ENCODE data around the gene FRY. TPM values are rescaled to one million over a fixed set of nuclear protein-coding genes. Genes with fewer than 3 reads are reported as not detected.

Gene FRY
- total and polyA plus RNA-seq, 10 of the 15 experiments (the other 5 are each of a cell fraction or from before 2014, with no cell fraction given): 0.18 to 1.4 (median 0.30) TPM

DNA sequence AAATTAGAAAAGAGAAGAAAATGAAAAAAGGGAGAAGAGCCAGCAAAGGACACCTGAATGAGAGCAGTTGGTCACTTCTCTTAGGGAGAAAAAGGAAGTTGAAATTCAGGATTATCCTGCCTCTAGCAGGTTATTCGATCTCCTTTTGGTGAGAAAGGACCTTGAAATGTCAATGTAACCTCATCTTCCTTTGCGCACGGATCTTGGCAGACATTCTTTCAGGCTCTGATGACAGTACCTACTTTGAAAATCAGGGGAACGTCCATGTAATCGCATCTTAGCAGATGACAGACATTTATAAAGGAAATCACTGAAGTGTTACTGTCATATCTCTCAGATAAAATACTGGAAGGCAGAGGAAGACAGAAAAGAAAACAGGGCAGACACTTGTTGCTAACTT, 36.7 kb downstream of the FRY start:
- H3K9ac ChIP-seq (ENCODE audit: control insufficient read depth, insufficient read depth, low read length): no peak overlapping the region
- DNase-seq (ENCODE audit: low read depth, low spot score): no peak
- no peaks in the 10 kb centered on the region for H3K9me3 ChIP-seq (replicated peaks; ENCODE audit: control insufficient read depth, insufficient read depth, low read length)
- H3K4me1 ChIP-seq (ENCODE audit: control insufficient read depth, insufficient read depth, low read length): no peaks in the 10 kb centered on the region
- intact Hi-C loops (cut with micrococcal nuclease; ENCODE audit: unreplicated experiment): no loop called here
- ATAC-seq: no peak
- H3K79me2 ChIP-seq (ENCODE audit: control insufficient read depth, insufficient read depth, low read length): no peaks in the 10 kb centered on the region
- no peak overlapping the region for H2AFZ ChIP-seq (ENCODE audit: control insufficient read depth, low read depth, low read length)
- in situ Hi-C loops (cut with MboI): no loop called here
- ChIA-PET RAD21 (ENCODE audit: unreplicated experiment) (no interaction called here), POLR2A (no interaction called here), CTCF (no interaction called here), SMC1A (ENCODE audit: uncharacterized antibody, unreplicated experiment) (no interaction called here)
- no peak overlapping the region for H3K4me2 ChIP-seq (ENCODE audit: control insufficient read depth, insufficient read depth)
- no peak overlapping the region for H3K4me3 ChIP-seq
- no peaks in the 10 kb centered on the region for H4K20me1 ChIP-seq (ENCODE audit: control insufficient read depth, insufficient read depth)
- no peak for FAIRE-seq
- WGBS (ENCODE audit: insufficient coverage, insufficient replicate concordance, low lambda C conversion rate, missing lambda C conversion rate): 72% methylated on average over 5 of the region's 5 CpGs
- H3K27me3 ChIP-seq (replicated peaks in 1 of 2; ENCODE audit: control insufficient read depth in 2 of 2, insufficient read depth in 2 of 2, low read length in 1 of 2): no peaks in the 10 kb centered on the region
- no TSS peak for BruUV-seq (replicated peaks)
- no peak overlapping the region for H3K27ac ChIP-seq (ENCODE audit: control insufficient read depth, insufficient read depth)
- no peaks in the 10 kb centered on the region for H3K36me3 ChIP-seq (ENCODE audit: control insufficient read depth in 2 of 2, insufficient read depth in 2 of 2, low read length in 1 of 2)
- no peak for TF ChIP-seq ZSCAN29 (IDR thresholded peaks at IDR 0.05)
- no peak for TF ChIP-seq NFIC (IDR thresholded peaks at IDR 0.05; ENCODE audit: low read depth, low read length)
- TF ChIP-seq FOXK2 (IDR thresholded peaks at IDR 0.05): no peak
- no peak for TF ChIP-seq TARDBP (IDR thresholded peaks at IDR 0.05; ENCODE audit: borderline replicate concordance)
- TF ChIP-seq, protein P1, sequence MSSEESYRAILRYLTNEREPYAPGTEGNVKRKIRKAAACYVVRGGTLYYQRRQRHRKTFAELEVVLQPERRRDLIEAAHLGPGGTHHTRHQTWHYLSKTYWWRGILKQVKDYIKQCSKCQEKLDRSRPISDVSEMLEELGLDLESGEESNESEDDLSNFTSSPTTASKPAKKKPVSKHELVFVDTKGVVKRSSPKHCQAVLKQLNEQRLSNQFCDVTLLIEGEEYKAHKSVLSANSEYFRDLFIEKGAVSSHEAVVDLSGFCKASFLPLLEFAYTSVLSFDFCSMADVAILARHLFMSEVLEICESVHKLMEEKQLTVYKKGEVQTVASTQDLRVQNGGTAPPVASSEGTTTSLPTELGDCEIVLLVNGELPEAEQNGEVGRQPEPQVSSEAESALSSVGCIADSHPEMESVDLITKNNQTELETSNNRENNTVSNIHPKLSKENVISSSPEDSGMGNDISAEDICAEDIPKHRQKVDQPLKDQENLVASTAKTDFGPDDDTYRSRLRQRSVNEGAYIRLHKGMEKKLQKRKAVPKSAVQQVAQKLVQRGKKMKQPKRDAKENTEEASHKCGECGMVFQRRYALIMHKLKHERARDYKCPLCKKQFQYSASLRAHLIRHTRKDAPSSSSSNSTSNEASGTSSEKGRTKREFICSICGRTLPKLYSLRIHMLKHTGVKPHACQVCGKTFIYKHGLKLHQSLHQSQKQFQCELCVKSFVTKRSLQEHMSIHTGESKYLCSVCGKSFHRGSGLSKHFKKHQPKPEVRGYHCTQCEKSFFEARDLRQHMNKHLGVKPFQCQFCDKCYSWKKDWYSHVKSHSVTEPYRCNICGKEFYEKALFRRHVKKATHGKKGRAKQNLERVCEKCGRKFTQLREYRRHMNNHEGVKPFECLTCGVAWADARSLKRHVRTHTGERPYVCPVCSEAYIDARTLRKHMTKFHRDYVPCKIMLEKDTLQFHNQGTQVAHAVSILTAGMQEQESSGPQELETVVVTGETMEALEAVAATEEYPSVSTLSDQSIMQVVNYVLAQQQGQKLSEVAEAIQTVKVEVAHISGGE (CRISPR knock-in tag; IDR thresholded peaks at IDR 0.05): no peak
- TF ChIP-seq ESRRA (IDR thresholded peaks at IDR 0.05; ENCODE audit: low read length): no peak
- TF ChIP-seq EGR1 (IDR thresholded peaks at IDR 0.05; ENCODE audit: borderline replicate concordance in 1 of 2, low read depth in 2 of 2, low read length in 2 of 2): no peak
- TF ChIP-seq NR2C1 (IDR thresholded peaks at IDR 0.05): no peak
- TF ChIP-seq, protein P2, sequence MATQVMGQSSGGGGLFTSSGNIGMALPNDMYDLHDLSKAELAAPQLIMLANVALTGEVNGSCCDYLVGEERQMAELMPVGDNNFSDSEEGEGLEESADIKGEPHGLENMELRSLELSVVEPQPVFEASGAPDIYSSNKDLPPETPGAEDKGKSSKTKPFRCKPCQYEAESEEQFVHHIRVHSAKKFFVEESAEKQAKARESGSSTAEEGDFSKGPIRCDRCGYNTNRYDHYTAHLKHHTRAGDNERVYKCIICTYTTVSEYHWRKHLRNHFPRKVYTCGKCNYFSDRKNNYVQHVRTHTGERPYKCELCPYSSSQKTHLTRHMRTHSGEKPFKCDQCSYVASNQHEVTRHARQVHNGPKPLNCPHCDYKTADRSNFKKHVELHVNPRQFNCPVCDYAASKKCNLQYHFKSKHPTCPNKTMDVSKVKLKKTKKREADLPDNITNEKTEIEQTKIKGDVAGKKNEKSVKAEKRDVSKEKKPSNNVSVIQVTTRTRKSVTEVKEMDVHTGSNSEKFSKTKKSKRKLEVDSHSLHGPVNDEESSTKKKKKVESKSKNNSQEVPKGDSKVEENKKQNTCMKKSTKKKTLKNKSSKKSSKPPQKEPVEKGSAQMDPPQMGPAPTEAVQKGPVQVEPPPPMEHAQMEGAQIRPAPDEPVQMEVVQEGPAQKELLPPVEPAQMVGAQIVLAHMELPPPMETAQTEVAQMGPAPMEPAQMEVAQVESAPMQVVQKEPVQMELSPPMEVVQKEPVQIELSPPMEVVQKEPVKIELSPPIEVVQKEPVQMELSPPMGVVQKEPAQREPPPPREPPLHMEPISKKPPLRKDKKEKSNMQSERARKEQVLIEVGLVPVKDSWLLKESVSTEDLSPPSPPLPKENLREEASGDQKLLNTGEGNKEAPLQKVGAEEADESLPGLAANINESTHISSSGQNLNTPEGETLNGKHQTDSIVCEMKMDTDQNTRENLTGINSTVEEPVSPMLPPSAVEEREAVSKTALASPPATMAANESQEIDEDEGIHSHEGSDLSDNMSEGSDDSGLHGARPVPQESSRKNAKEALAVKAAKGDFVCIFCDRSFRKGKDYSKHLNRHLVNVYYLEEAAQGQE (IDR thresholded peaks at IDR 0.05; ENCODE audit: low read depth, low read length): no peak
- no peak for TF ChIP-seq MTA3 (IDR thresholded peaks at IDR 0.05; ENCODE audit: borderline replicate concordance, low read length)
- TF ChIP-seq NBN (IDR thresholded peaks at IDR 0.05): no peak
- no peak for TF ChIP-seq IKZF2 (IDR thresholded peaks at IDR 0.05)
- TF ChIP-seq SRF (IDR thresholded peaks at IDR 0.05; ENCODE audit: low read depth in 2 of 2, low read length in 2 of 2): no peak
- no peak for TF ChIP-seq SMARCA5 (IDR thresholded peaks at IDR 0.05)
- TF ChIP-seq SUPT20H (IDR thresholded peaks at IDR 0.05; ENCODE audit: borderline replicate concordance, control insufficient read depth, low read depth, low read length): no peak
- TF ChIP-seq PAX5 (IDR thresholded peaks at IDR 0.05; ENCODE audit: borderline replicate concordance, low read depth, low read length): no peak
- no peak for TF ChIP-seq ETV6 (conservative IDR thresholded peaks at IDR 0.05 in 1 of 2, IDR thresholded peaks at IDR 0.05 in 1 of 2; ENCODE audit: borderline replicate concordance in 1 of 2, low read depth in 1 of 2)
- TF ChIP-seq, protein P3, sequence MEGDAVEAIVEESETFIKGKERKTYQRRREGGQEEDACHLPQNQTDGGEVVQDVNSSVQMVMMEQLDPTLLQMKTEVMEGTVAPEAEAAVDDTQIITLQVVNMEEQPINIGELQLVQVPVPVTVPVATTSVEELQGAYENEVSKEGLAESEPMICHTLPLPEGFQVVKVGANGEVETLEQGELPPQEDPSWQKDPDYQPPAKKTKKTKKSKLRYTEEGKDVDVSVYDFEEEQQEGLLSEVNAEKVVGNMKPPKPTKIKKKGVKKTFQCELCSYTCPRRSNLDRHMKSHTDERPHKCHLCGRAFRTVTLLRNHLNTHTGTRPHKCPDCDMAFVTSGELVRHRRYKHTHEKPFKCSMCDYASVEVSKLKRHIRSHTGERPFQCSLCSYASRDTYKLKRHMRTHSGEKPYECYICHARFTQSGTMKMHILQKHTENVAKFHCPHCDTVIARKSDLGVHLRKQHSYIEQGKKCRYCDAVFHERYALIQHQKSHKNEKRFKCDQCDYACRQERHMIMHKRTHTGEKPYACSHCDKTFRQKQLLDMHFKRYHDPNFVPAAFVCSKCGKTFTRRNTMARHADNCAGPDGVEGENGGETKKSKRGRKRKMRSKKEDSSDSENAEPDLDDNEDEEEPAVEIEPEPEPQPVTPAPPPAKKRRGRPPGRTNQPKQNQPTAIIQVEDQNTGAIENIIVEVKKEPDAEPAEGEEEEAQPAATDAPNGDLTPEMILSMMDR (IDR thresholded peaks at IDR 0.05 in 2 of 3, conservative IDR thresholded peaks at IDR 0.05 in 1 of 3; ENCODE audit: control insufficient read depth in 2 of 3, extremely low read depth in 1 of 3, insufficient read depth in 1 of 3, low read depth in 3 of 3, low read length in 3 of 3): no peak
